Measurements from ENCODE around the gene STUM. TPM values are rescaled to one million over a fixed set of nuclear protein-coding genes. Genes with fewer than 3 reads are reported as not detected.

Gene STUM
- total RNA-seq, 1 donor from 2014 or later, result 0.86 TPM

DNA sequence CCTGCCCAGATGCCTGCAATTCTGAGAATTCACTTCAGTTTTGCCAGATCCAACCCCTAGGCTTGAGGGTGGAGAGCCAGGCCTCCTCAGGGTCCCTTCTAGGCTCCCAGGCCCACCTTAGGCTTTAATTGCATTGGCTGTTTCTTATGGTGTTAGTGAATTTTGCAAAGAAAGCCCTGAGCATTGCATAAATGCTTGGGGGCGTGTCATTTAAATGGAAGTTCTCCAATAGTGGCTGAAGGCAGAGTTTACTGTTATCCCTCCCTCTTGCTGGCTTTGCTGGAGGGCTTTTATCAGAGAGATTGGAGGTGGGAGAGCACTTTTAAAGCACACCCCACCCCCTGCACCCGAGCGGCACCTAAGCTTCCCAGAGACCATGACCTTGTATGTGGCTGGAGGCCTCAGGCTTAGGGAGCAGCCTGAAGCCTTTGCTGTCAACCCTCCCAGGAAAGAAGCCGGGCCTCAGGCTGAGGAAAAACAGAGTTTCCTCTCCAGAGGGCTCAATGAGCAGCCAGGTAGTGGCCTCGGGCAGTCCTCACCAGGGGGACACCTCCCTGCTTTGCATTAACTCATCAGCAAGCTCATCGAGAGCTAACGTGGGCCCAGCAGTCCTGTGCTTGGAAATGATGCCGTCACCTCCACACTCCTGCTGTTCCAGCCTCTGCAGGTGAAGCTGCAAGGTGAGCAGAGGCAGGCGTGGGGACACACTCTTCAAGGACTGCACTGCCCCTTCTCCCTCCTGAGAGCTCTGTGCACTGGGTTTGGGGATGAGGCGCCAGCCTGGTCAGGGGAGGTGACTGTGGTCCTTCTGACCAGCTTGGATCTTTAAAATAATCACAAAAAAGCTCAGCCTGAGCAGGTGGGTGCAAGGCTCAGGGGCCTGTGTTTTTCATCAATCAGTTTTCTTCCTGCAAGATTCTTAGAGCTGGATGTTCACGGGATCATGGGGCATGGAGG is 58.0 kb downstream of the STUM start:
- Mint-ChIP-seq H3K27ac (ENCODE audit: unreplicated experiment) (no peak overlapping the region), H3K4me1 (peaks cover 32% of the 10 kb centered on the region), H3K9me3 (no peaks in the 10 kb centered on the region), H3K27me3 (ENCODE audit: low read depth) (no peaks in the 10 kb centered on the region), H3K4me3 (no peak overlapping the region), H3K36me3 (ENCODE audit: low read depth) (no peaks in the 10 kb centered on the region)
- DNase-seq (ENCODE audit: low read depth, low spot score), result no peak
- TF ChIP-seq, protein P1, sequence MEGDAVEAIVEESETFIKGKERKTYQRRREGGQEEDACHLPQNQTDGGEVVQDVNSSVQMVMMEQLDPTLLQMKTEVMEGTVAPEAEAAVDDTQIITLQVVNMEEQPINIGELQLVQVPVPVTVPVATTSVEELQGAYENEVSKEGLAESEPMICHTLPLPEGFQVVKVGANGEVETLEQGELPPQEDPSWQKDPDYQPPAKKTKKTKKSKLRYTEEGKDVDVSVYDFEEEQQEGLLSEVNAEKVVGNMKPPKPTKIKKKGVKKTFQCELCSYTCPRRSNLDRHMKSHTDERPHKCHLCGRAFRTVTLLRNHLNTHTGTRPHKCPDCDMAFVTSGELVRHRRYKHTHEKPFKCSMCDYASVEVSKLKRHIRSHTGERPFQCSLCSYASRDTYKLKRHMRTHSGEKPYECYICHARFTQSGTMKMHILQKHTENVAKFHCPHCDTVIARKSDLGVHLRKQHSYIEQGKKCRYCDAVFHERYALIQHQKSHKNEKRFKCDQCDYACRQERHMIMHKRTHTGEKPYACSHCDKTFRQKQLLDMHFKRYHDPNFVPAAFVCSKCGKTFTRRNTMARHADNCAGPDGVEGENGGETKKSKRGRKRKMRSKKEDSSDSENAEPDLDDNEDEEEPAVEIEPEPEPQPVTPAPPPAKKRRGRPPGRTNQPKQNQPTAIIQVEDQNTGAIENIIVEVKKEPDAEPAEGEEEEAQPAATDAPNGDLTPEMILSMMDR (conservative IDR thresholded peaks at IDR 0.05), result no peak

DNA sequence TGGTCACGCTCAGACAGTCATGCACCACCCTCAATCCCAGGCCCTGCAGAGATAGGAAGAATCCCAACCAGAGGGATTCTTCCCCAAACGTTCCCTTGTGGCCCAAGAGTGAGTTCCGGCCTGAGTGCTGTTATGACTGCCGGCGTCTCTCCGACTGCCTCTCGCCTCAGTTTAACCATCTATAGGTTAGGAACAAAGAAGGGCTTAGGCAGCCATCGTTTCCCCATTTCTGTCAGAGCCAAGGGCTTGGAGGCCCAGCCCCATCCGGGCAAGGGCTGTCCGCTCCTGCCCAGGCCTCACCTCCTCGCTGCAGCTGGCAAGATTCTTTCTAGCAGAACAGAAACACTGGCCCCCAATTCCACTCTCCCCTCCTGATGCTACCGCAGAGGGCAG is 58.7 kb downstream of the STUM start:
- DNase-seq (ENCODE audit: low read depth, low spot score), result no peak
- no peak overlapping the region for H3K27ac Mint-ChIP-seq (ENCODE audit: unreplicated experiment)

GRCh38 chr1:226607821-226608220 is 59.3 kb downstream of the STUM start:
- no peak for DNase-seq (ENCODE audit: low read depth, low spot score)
- Mint-ChIP-seq H3K4me3 (no peak overlapping the region), H3K27ac (ENCODE audit: unreplicated experiment) (no peak overlapping the region), H3K9me3 (no peaks in the 10 kb centered on the region), H3K27me3 (ENCODE audit: low read depth) (no peaks in the 10 kb centered on the region), H3K4me1 (peaks cover 29% of the 10 kb centered on the region), H3K36me3 (ENCODE audit: low read depth) (no peaks in the 10 kb centered on the region)
- TF ChIP-seq, protein P1 (conservative IDR thresholded peaks at IDR 0.05), result no peak

More for the DNA sequence above, 58.7 kb downstream of the STUM start:
- Mint-ChIP-seq H3K9me3 (no peaks in the 10 kb centered on the region), H3K4me3 (no peak overlapping the region), H3K36me3 (ENCODE audit: low read depth) (no peaks in the 10 kb centered on the region), H3K4me1 (peaks cover 32% of the 10 kb centered on the region), H3K27me3 (ENCODE audit: low read depth) (no peaks in the 10 kb centered on the region)
- TF ChIP-seq, protein P1 (conservative IDR thresholded peaks at IDR 0.05), result no peak

- peak; percentile 76 for DNase-seq (ENCODE audit: low read depth, low spot score)
- Mint-ChIP-seq H3K27me3 (ENCODE audit: low read depth) (no peaks in the 10 kb centered on the region), H3K4me3 (no peak overlapping the region), H3K4me1 (peaks cover 18% of the 10 kb centered on the region), H3K36me3 (ENCODE audit: low read depth) (no peaks in the 10 kb centered on the region), H3K27ac (ENCODE audit: unreplicated experiment) (no peak overlapping the region), H3K9me3 (no peaks in the 10 kb centered on the region)
- TF ChIP-seq, protein P1 (conservative IDR thresholded peaks at IDR 0.05), result peak; percentile 90
Observed at GRCh38 chr1:226608699-226609505, 60.3 kb downstream of the STUM start.

GRCh38 chr1:226609836-226610455 is 61.4 kb downstream of the STUM start:
- H3K27ac Mint-ChIP-seq (ENCODE audit: unreplicated experiment), result no peak overlapping the region
- DNase-seq (ENCODE audit: low read depth, low spot score), result no peak
- H3K36me3 Mint-ChIP-seq (ENCODE audit: low read depth), result no peaks in the 10 kb centered on the region
- no peaks in the 10 kb centered on the region for H3K27me3 Mint-ChIP-seq (ENCODE audit: low read depth)
- no peaks in the 10 kb centered on the region for H3K9me3 Mint-ChIP-seq
- no peak overlapping the region for H3K4me3 Mint-ChIP-seq
- H3K4me1 Mint-ChIP-seq, result peaks cover 8% of the 10 kb centered on the region
- TF ChIP-seq, protein P1 (conservative IDR thresholded peaks at IDR 0.05), result no peak
